ENCODE data around the gene CADM1.

Gene CADM1

GRCh38 chr11:115276191-115276590, 228.0 kb downstream of the CADM1 start:
- Histone ChIP-seq H3K27me3 (no peaks in the 10 kb centered on the region), H3K27ac (no peak overlapping the region), H3K4me1 (ENCODE audit: control insufficient read depth in 1 of 2, insufficient read depth in 1 of 2, low read depth in 1 of 2, low read length in 1 of 2) (no peaks in the 10 kb centered on the region), H3K36me3 (no peaks in the 10 kb centered on the region), H3K4me3 (ENCODE audit: low read depth in 1 of 2, low read length in 1 of 2) (no peak overlapping the region), H3K9me3 (no peaks in the 10 kb centered on the region)
- TF ChIP-seq CTCF (IDR thresholded peaks at IDR 0.05): no peak

GRCh38 chr11:115275045-115275444, 229.2 kb downstream of the CADM1 start:
- TF ChIP-seq CTCF (IDR thresholded peaks at IDR 0.05): no peak

GRCh38 chr11:115272925-115273324, 231.3 kb downstream of the CADM1 start:
- H3K36me3 ChIP-seq: no peaks in the 10 kb centered on the region
- no peak overlapping the region for H3K27ac ChIP-seq
- no peaks in the 10 kb centered on the region for H3K9me3 ChIP-seq
- H3K27me3 ChIP-seq: no peaks in the 10 kb centered on the region
- H3K4me3 ChIP-seq (ENCODE audit: low read depth in 1 of 2, low read length in 1 of 2): no peak overlapping the region
- no peak for TF ChIP-seq CTCF (IDR thresholded peaks at IDR 0.05)
- H3K4me1 ChIP-seq (ENCODE audit: control insufficient read depth in 1 of 2, insufficient read depth in 1 of 2, low read depth in 1 of 2, low read length in 1 of 2): no peaks in the 10 kb centered on the region

More at GRCh38 chr11:115275045-115275444, 229.2 kb downstream of the CADM1 start:
- Histone ChIP-seq H3K4me3 (ENCODE audit: low read depth in 1 of 2, low read length in 1 of 2) (no peak overlapping the region), H3K9me3 (no peaks in the 10 kb centered on the region), H3K36me3 (no peaks in the 10 kb centered on the region), H3K4me1 (ENCODE audit: control insufficient read depth in 1 of 2, insufficient read depth in 1 of 2, low read depth in 1 of 2, low read length in 1 of 2) (no peaks in the 10 kb centered on the region), H3K27ac (no peak overlapping the region), H3K27me3 (no peaks in the 10 kb centered on the region)

- Histone ChIP-seq H3K4me3 (ENCODE audit: low read depth in 1 of 2, low read length in 1 of 2) (no peak overlapping the region), H3K27ac (no peak overlapping the region), H3K9me3 (no peaks in the 10 kb centered on the region), H3K27me3 (no peaks in the 10 kb centered on the region), H3K36me3 (no peaks in the 10 kb centered on the region), H3K4me1 (ENCODE audit: control insufficient read depth in 1 of 2, insufficient read depth in 1 of 2, low read depth in 1 of 2, low read length in 1 of 2) (no peaks in the 10 kb centered on the region)
- TF ChIP-seq CTCF (IDR thresholded peaks at IDR 0.05): no peak
Observed at GRCh38 chr11:115271643-115272042, 232.6 kb downstream of the CADM1 start.

GRCh38 chr11:115269191-115269950, 234.8 kb downstream of the CADM1 start:
- no peak for TF ChIP-seq CTCF (IDR thresholded peaks at IDR 0.05)
- H3K27ac ChIP-seq: no peak overlapping the region
- H3K9me3 ChIP-seq: no peaks in the 10 kb centered on the region
- no peak overlapping the region for H3K4me3 ChIP-seq (ENCODE audit: low read depth in 1 of 2, low read length in 1 of 2)
- no peaks in the 10 kb centered on the region for H3K4me1 ChIP-seq (ENCODE audit: control insufficient read depth in 1 of 2, insufficient read depth in 1 of 2, low read depth in 1 of 2, low read length in 1 of 2)
- no peaks in the 10 kb centered on the region for H3K27me3 ChIP-seq
- H3K36me3 ChIP-seq: no peaks in the 10 kb centered on the region
